ENCODE results near the gene TBC1D5. TPM values are rescaled to one million over a fixed set of nuclear protein-coding genes. Genes with fewer than 3 reads are reported as not detected.

TBC1D5 gene
- total RNA-seq, 1 experiment from 2014 or later, result 30.4 TPM

DNA sequence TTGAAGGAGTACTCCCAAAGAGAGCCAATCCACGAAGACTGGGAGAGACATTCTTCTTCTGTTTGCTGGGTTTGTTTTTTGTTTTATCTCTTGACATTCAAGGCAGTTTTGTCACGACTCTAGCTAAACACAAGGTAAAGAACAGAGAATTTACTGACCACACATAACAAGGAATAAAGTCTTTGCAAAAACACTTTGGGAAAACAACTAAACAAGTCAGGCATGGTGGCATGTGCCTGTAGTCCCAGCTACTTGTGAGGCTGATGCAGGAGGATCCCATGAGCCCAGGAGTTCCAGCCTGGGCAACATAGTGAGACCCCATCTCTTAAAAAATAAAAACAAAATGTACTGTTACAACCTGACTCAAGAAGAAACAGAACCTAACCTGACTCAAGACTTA, 28.0 kb downstream of the TBC1D5 start:
- no peaks in the 10 kb centered on the region for H3K4me1 ChIP-seq (ENCODE audit: control insufficient read depth, insufficient read depth, low read length)
- no peak for TF ChIP-seq POLR2AphosphoS5 (IDR thresholded peaks at IDR 0.05; ENCODE audit: low read depth, low read length)
- no peak for TF ChIP-seq SIN3A (IDR thresholded peaks at IDR 0.05; ENCODE audit: borderline replicate concordance, insufficient read depth, low read depth, low read length)
- TF ChIP-seq, protein P1, sequence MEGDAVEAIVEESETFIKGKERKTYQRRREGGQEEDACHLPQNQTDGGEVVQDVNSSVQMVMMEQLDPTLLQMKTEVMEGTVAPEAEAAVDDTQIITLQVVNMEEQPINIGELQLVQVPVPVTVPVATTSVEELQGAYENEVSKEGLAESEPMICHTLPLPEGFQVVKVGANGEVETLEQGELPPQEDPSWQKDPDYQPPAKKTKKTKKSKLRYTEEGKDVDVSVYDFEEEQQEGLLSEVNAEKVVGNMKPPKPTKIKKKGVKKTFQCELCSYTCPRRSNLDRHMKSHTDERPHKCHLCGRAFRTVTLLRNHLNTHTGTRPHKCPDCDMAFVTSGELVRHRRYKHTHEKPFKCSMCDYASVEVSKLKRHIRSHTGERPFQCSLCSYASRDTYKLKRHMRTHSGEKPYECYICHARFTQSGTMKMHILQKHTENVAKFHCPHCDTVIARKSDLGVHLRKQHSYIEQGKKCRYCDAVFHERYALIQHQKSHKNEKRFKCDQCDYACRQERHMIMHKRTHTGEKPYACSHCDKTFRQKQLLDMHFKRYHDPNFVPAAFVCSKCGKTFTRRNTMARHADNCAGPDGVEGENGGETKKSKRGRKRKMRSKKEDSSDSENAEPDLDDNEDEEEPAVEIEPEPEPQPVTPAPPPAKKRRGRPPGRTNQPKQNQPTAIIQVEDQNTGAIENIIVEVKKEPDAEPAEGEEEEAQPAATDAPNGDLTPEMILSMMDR (IDR thresholded peaks at IDR 0.05), result no peak
- TF ChIP-seq, protein P2, sequence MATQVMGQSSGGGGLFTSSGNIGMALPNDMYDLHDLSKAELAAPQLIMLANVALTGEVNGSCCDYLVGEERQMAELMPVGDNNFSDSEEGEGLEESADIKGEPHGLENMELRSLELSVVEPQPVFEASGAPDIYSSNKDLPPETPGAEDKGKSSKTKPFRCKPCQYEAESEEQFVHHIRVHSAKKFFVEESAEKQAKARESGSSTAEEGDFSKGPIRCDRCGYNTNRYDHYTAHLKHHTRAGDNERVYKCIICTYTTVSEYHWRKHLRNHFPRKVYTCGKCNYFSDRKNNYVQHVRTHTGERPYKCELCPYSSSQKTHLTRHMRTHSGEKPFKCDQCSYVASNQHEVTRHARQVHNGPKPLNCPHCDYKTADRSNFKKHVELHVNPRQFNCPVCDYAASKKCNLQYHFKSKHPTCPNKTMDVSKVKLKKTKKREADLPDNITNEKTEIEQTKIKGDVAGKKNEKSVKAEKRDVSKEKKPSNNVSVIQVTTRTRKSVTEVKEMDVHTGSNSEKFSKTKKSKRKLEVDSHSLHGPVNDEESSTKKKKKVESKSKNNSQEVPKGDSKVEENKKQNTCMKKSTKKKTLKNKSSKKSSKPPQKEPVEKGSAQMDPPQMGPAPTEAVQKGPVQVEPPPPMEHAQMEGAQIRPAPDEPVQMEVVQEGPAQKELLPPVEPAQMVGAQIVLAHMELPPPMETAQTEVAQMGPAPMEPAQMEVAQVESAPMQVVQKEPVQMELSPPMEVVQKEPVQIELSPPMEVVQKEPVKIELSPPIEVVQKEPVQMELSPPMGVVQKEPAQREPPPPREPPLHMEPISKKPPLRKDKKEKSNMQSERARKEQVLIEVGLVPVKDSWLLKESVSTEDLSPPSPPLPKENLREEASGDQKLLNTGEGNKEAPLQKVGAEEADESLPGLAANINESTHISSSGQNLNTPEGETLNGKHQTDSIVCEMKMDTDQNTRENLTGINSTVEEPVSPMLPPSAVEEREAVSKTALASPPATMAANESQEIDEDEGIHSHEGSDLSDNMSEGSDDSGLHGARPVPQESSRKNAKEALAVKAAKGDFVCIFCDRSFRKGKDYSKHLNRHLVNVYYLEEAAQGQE (IDR thresholded peaks at IDR 0.05; ENCODE audit: insufficient read depth in 1 of 2, low read depth in 2 of 2, low read length in 1 of 2), result no peak
- no peak for TF ChIP-seq TCF7L2 (IDR thresholded peaks at IDR 0.05; ENCODE audit: low read depth, low read length)
- ChIA-PET CTCF (no interaction called here), POLR2A (no interaction called here)
- H3K4me3 ChIP-seq (ENCODE audit: low read depth in 2 of 2, low read length in 2 of 2), result no peak overlapping the region
- in situ Hi-C loops (cut with HindIII; ENCODE audit: low pct_unique_long_range_greater_than_20kb, low sequenced_read_pairs), result no loop called here
- no TSS peak for BruUV-seq (replicated peaks)
- H3K9me3 ChIP-seq (ENCODE audit: control insufficient read depth, insufficient read depth, low read depth, low read length), result no peaks in the 10 kb centered on the region; the same call in 1 of the 2 replicates
- no peak for DNase-seq (ENCODE audit: low read depth, low spot score)
- intact Hi-C loops (cut with micrococcal nuclease; ENCODE audit: unreplicated experiment), result no loop called here
- no peaks in the 10 kb centered on the region for H3K27me3 ChIP-seq (ENCODE audit: control insufficient read depth, insufficient read depth, low read length)
- no peak for ATAC-seq
- no peak overlapping the region for H3K27ac ChIP-seq (ENCODE audit: low read length)
- H3K36me3 ChIP-seq (ENCODE audit: control insufficient read depth, insufficient read depth, low read length), result no peaks in the 10 kb centered on the region

- no peak overlapping the region for H3K27ac ChIP-seq (ENCODE audit: low read length)
- in situ Hi-C loops (cut with HindIII; ENCODE audit: low pct_unique_long_range_greater_than_20kb, low sequenced_read_pairs), result no loop called here
- ChIA-PET POLR2A (interaction anchor here (0.6 kb wide), 1 partner anchor 263 kb away, joined by 5 read pairs; no protein-coding TSS in a partner anchor), CTCF (no interaction called here)
- no peak for TF ChIP-seq POLR2AphosphoS5 (IDR thresholded peaks at IDR 0.05; ENCODE audit: low read depth, low read length)
- TF ChIP-seq, protein P2 (IDR thresholded peaks at IDR 0.05; ENCODE audit: insufficient read depth in 1 of 2, low read depth in 2 of 2, low read length in 1 of 2), result no peak
- TF ChIP-seq, protein P1 (IDR thresholded peaks at IDR 0.05), result no peak
- no peak for TF ChIP-seq SIN3A (IDR thresholded peaks at IDR 0.05; ENCODE audit: borderline replicate concordance, insufficient read depth, low read depth, low read length)
- no peak for TF ChIP-seq TCF7L2 (IDR thresholded peaks at IDR 0.05; ENCODE audit: low read depth, low read length)
- no peaks in the 10 kb centered on the region for H3K9me3 ChIP-seq (ENCODE audit: control insufficient read depth, insufficient read depth, low read depth, low read length)
- no peak overlapping the region for H3K4me3 ChIP-seq (ENCODE audit: low read depth in 2 of 2, low read length in 2 of 2)
- no peaks in the 10 kb centered on the region for H3K4me1 ChIP-seq (ENCODE audit: control insufficient read depth, insufficient read depth, low read length)
- H3K27me3 ChIP-seq (ENCODE audit: control insufficient read depth, insufficient read depth, low read length), result no peaks in the 10 kb centered on the region
- BruUV-seq (replicated peaks), result no TSS peak
- no peaks in the 10 kb centered on the region for H3K36me3 ChIP-seq (ENCODE audit: control insufficient read depth, insufficient read depth, low read length)
- DNase-seq (ENCODE audit: low read depth, low spot score) (no peak), ATAC-seq (no peak)
- intact Hi-C loops (cut with micrococcal nuclease; ENCODE audit: unreplicated experiment), result no loop called here
These were observed 33.1 kb downstream of the TBC1D5 start for GRCh38 chr3:17709236-17709810.

All from Panc1 (cell line).